Measurements from ENCODE around the gene LRCH1.
"Not testable (repeated sequence)": the region's sequence is repeated elsewhere in the genome, so short reads cannot be mapped to it uniquely, and the experiment has no call there.

Gene LRCH1

DNA sequence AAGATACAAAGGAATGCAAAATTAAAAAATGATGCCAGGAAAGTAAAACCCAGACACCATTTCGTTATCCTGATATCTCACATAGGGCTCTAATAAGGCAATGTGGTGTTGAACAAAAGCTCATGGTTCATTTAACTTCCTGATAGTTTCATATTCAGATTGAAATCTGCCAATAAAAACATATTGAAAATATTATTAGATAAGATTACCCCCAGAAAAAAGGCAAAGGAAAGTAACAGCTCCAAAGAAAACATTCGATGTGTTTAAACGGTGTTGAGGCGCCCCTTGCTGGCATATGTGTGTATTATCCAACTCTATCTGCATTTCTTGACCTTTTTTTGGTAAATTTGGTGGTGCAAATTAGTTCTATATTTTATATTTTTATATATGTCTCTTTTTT, 168.1 kb downstream of the LRCH1 start:
- DNase-seq, result peak; percentile 22

DNA sequence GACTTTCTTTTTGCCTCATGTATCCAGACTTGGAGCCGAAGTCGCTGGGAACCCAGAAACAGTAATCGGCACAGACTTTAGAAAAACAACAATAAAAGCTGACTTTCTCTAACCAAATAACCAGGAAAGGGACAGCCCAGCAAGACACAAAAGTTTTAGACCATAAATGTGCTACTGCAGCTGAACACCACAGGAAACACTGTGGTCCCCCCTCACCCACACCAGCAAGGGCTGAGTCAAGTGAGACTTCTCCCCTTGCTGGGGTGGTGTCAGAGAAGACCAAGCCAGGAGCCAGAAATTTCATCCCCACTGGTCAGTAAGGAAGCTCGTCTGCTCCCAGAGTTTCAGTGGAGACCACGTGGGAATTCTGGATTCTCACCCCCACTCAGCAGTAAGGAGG, 173.4 kb downstream of the LRCH1 start:
- DNase-seq, result no peak

DNA sequence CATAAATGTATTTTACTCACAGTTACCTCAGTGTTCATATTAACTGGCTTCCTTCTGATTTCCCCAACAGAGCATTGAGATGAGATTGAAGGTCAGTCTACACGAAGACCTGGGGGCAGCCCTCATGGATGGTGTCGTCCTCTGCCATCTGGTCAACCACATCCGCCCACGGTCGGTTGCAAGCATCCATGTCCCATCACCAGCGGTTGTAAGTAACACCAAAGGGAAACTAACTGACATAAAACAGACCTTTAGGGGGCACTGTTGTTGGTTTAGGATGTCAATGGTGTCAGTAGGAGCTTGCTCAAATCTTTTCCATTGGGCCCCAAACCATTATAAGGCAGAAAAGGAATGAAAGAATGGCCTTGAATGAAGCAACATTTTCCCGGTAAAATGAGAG, 175.8 kb downstream of the LRCH1 start:
- no peak for DNase-seq

DNA sequence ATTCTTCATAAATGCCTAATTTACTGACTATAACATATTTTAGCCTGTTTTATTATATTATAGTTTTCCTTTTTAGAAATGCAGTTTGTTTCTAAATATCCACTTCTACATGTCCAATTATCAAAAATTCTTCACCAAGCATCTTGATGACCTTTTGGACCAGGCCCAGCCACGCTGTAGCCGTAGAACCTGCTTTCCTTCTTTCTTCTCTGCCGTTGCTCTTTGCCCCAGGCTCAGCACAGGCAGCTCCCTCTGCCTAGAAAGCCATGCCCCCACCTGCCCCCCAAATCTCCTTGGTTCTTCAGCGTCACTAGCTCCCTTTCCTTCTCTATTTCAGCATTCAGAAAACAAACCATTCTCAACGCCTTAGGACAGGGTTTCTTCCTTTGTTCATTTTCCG, 178.6 kb downstream of the LRCH1 start:
- no peak for DNase-seq

DNA sequence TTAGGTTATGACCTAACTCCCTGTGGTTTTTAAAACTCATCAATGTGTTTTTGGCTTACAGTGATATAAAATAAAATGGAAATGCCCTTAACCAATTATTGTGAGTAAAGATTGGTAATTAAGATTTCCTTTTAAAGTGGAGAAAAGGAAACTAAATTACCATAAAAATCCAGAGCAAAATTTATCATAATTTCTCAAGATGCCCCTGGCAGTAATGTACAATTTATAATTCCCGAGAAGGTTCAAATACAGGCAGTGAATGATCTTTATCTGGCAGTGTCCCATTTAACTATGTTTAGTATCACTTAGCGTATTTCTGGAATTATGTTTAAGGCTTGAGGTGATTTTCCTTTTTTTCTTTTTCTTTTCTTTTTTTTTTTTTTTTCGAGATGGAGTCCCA, 182.5 kb downstream of the LRCH1 start:
- DNase-seq, result no peak

DNA sequence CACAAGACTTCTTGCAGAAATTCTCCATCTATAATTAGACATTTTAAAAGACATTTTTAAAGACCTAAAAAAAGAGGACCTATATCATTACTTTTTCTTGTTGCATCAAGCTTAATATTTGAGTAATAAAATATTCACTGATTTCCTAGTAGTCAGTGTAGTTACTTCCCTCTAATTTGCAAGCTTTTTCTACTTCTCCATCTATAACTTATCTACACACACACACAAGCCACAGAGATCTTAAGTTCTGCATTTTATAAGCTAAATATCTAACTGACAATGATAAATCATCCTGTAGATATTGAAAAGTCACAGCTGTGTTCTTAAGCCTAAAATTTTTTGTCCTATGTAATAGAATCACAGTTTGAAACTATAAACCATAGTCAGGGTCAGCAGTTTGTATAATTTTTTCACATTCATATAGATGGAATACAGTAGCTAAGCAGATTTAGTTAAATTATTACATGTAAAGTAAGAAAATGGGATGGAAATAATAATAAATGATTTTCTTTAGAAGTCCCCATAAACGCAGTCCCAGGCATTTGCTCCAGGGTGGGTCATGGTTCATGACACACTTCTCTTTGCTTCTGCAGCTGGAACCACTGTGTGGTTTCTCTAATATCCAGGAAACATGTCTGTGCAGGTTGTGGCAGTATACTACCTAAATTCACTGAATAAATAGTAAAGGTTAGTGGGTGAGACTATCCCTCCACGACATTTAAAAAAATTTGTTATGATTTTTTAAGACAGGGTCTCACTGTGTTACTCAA, 183.8 kb downstream of the LRCH1 start:
- no peak for DNase-seq

DNA sequence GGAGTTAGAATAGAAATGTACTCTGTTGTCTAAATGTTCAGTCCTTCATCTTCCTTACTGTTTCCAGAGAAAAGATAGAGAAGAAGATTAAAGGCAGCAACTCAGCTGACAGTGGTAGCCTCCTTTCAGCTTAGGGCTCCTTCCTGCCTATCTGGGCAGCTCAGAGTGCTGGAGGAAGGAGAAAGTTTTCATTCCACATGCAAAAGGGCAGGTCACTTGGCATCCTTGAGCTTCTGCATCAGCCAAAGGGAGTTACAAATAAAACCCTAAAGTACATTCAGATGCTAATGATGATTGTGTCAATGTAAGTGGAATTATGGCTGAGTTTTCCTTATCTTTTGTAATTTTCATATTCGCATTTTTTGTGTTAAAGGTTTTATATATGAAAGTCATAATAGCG, 185.1 kb downstream of the LRCH1 start:
- no peak for DNase-seq

DNA sequence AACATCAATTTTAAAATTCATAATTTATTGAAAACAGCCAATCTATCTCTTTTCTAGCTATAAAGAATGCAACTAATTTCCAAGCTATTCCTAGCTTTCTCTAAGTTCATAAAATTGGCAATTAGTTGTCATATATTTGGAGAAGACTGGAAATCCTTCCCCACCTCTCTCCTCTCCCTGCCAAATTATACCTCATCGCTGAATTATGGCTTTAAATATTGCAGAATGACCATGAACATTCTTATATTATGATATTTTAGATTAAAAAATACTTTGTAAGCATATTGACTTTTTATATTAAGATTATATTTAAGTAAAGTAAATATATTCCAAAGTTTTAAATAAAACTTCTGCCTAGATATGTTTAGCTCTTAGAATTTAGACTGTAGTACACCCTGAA, 185.8 kb downstream of the LRCH1 start:
- DNase-seq, result no peak

DNA sequence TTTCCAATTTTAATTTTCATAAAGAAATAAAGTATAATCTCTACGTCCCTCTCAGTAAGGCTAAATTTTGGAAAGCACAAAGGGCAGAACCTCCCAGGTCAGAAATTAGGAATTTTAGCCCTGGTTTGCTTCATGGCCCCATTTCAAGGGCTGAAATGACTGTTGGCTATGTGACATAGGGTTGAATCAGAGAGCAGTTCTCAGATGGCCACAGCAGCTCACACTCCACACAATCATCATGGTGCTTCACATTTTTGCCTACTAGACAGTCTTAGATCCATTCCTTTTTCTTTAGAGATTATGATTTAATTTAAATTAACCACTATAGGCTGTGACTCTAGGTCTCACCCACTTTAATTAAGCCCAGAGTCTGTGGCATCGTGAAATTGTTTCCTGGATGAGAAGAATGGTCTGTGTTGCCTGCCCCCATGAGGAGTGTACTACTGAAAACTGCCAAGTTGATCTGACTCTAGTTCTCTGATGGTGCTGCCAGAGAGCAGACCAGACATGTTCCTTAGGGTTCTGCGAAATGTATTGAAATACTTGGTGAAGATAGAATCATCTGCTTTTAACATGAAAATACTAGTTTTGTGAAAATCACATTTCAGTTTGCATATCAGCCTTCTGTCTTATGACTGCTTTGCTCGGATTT, 186.6 kb downstream of the LRCH1 start:
- DNase-seq, result no peak

DNA sequence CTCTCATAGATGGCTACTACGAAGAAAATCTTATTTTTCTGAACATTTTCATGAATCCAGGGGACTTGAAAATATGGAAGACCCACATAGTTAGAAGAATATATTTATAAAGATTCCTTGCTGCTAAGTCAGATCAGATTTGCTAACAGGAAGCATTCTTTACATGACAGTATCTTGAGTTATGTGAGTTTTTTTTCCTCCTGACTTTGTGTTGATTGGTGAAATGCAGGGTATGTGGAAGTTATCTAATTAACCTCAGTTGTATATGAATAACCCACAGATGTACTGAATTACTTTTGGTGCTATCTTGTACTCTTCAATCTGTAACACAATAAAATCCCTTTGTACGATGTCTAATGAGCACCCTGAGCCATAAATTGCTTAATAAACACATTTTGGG, 190.2 kb downstream of the LRCH1 start:
- DNase-seq, result no peak

DNA sequence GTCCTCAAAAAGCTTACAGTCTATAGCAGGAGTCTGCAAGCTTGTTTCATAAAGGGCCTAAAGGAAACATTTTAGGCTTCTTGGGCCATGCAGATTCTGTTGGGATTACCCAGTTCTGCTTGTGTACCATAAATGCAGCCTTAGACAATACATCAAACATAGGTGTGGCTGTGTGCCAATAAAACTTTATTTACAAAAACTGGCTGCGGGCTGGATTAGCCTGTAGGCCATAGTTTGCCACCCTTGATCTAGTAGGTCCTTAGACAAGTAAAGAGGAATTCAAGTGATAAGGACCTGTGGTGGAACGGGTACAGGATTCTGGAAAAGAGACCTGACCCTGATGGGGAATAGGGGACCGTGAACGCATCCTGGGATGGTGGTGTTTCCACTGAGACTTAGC, 192.1 kb downstream of the LRCH1 start:
- no peak for DNase-seq

DNA sequence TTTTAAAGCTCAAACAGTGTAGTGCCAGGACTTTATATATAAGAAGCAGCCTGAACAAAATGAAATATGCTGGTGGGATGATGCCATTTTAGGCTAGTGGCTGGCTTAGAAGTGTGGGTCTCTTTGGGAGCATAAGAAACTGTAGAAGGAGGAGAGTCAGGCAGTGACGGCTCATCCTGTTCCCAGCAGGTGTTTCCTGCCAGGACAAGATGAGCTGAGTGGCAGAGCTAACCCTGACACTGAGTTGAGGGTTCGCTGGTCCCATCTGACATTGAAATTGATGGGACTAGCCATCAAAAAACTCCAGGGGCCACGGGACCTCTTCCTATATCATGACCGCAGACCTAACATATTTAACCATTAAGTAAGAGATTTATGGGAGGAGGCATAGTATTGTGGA, 192.7 kb downstream of the LRCH1 start:
- no peak for DNase-seq

DNA sequence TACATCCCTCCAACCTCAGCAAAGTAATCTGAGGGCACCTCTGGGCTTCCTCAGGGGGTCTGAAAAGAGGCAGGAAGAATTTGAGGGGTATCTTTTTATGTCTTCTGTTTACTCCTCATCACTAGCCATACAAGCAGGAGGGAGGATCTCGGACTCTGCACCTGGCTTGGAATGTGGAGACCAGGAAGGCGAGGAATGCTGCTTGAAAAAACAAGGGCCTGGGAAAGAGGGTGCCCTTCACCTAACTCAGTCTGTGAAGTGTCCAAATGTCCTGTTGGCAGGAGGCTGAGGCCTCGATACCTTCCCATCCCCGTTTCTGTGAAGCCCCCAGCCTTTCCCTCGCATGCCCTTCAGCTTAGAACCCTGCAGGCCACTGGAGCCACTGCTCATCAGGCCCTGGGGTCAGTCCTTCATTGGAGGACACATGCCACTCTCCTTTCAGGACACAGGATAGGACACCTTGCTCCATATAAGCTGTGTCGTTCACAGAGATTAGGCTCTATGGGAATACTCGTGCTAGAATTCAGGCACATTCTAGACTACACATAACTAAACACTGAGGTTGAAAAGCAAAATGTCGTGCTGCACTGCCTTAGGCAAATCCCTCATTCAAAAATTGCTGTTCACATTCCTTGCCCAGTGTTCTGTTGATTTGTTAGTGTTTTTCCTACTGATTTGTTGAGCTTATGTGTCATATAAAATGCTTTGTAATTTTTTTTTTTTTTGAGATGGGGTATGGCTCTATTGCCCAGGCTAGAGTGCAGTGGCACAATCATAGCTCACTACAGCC, 194.3 kb downstream of the LRCH1 start:
- DNase-seq, result no peak

DNA sequence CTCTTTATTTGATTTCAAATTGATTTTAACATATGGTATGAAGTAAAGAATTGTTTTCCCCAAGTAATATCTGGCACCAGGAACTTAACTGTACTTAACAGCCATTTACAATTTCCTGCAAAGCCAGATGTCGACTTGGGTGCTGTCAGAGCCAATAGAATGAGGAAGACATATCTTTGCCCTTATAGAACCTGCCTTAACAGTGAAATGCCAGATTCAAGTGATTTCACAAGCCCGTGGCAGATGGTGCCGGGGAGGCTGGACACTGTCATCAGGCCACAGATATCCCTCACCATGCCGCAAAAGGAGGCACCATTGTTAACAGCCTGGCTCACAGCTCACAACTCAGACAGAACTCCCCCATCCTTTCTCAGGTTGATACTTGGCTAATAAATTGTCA, 195.3 kb downstream of the LRCH1 start:
- no peak for DNase-seq

DNA sequence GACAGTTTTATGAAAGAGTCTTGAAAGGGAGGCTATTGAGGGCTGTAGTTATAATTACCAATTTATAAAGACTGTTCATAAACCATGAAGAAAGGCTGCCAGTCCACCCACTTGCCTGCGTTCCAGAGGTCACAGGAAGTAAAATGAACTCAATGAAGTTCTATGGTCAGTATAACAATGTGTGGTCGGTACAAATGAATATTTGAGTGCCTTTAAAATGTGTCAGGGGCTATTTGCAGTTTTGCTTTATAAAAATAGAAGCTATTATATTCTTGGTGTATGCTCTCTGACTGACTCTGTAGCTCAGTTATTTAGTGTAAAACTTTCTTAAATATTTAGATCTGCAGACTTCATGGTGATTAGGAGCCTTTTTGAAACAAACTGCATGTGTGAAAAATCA, 197.0 kb downstream of the LRCH1 start:
- DNase-seq, result no peak

DNA sequence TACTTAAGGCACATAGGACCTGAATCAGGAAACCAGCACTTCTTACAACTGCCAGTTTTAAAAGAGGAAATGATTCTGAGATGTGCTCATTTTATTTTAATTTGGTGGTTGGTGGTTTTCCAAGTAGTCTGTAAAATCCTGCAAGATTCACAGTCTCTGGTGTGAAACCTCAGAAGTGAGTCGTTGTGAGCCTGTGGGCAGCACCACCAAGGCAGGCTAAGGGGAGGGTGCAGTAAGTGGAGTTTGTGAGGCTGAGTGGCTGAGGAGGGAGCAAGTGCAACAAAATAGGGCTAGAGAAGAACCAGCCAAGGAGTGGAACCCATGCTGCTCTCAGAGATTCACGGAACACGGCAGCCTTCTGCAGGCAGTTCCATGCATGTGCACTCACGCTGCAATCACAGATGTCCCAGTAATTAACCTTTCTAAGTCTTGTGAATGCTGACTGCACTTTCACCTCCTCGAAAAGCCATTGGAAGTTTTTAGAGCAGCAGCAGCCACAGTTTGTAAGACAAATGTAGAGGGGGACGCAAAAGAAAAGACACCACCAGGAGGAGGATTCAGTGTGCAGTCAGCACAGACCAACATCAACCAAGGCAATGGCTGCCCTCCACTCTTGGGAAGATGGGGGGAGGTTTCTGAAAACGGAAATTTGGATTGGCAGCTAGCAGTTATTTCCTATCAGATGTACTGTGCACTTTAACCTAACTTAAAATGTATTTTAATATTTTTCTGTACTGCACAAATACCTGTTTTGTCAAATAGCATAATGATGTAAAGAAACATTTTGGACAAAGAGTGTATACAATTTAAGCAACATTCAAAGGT, 199.1 kb downstream of the LRCH1 start:
- DNase-seq, result no peak

DNA sequence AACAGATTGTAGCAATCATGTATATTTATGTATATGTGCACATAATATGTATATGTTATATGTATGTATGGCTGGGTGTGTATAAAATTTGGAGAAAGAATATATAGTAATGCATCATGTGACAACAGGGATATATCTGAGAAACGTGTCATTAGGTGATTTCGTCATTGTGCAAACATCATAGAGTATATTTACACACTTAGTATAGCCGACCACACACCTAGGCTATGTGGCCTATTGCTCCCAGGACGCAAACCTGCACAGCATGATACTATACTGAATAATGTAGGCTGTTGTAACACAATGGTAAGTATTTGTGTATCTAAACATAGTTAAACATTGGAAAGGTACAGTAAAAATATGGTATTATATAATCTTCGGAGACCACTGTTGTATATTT, 200.2 kb downstream of the LRCH1 start:
- DNase-seq, result no peak

DNA sequence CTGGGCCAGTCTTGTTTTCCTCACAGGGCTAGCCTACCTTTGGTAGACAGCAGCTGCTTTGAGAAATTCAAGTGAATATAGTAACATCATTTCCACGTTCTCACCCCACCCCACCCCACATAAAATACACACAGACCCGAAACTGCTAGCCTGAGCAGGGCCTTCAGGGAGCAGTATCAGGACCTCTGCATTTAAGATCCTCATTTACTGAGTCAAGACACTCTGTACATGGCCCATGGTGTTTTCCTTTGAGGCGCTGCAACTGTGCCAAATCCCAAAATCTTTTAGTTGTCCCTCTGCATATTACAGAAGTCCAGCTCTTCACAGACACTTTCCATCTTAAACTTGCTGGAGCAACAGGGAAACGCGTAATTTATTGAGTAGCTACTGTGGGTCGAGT, 200.9 kb downstream of the LRCH1 start:
- no peak for DNase-seq

DNA sequence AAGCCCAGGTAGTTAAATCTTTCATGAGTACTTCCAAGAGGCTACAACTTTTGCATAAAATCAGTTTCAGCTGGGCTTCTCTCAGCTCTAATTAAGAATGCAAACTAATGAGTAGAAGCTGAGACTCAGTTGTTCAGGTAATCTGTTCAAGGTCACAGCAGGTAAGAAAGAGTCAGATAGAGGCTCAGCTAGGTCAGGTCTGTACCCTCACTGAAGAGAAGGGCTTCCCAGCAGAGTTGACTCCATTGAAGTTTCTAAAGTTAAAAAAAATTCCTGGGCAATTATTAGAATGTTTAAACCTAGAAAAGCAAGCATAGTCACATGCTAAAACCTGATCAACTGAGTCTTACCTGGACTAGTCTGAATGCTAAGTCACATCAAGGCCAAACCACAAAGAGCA, 201.8 kb downstream of the LRCH1 start:
- DNase-seq, result no peak

DNA sequence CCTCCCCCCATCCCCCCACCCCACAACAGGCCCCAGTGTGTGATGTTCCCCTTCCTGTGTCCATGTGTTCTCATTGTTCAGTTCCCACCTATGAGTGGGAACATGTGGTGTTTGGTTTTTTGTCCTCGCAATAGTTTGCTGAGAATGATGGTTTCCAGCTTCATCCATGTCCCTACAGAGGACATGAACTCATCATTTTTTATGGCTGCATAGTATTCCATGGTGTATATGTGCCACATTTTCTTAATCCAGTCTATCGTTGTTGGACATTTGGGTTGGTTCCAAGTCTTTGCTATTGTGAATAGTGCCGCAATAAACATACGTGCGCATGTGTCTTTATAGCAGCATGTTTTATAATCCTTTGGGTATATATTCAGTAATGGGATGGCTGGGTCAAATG, 202.5 kb downstream of the LRCH1 start:
- DNase-seq, result not testable (repeated sequence)

DNA sequence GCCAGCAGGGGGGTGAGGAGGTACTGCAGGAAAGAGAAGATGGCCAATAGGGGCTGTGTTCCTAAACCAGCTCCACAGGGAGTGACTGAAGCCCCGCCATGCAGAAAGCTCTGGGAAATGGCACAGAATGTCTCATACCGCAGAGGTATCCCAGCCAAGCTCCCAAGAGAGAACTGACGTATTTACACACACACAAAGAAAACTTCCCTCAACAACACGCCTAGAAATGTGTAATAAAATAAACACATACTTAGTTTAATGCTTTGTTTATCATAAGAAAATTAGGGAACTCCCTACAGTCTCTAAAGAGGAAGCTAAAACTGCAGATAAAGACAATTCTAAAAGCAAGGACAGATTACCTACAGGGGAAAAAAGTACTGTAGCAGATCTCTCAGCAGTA, 204.0 kb downstream of the LRCH1 start:
- no peak for DNase-seq

DNA sequence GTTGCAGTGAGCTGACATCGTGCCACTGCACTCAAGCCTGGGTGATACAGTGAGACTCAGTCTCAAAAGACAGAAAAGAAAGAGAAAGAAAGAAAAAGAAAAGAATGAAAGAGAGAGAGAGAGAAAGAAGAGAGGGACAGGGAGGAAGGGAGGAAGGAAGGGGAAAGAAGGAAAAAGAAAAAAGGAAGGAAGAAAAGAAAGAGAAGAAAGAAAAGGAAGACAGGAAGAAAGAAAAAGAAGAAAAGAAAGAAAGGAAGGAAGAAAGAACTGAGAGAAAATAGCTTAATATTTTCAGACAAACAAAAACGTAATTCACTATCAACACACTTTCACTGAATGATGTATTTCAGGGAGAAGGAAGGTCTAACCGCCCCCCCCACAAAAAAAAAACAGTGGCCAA, 204.7 kb downstream of the LRCH1 start:
- DNase-seq, result no peak

DNA sequence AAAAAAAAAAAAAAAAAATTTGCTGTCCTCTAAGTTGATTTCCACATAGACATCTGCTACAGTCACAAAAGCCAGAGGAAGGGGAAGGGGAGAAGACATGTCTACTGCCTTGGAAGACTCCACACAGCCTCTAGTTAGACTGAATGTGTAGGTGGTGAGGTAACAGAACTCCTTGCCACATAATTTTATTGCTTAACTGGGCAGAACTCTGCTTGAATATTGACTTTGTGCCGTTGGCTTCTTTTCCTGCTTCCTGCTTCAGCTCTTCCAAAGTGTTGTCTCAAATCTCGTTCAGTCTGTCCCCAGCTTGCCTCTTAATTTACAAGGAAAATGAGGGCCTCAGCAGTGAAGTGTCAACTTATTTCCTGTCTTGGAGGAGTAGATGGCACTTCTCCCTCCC, 206.9 kb downstream of the LRCH1 start:
- DNase-seq, result no peak

Measured in amniotic stem cell (primary cell).